ENCODE results near the gene SHD. TPM values are rescaled to one million over a fixed set of nuclear protein-coding genes. Genes with fewer than 3 reads are reported as not detected.
"Not testable (repeated sequence)": the region's sequence is repeated elsewhere in the genome, so short reads cannot be mapped to it uniquely, and the experiment has no call there.

The SHD gene
- polyA plus RNA-seq, 1 experiment = not detected

- Histone ChIP-seq H3K36me3 (ENCODE audit: control insufficient read depth, insufficient read depth, low read length) (no peaks in the 10 kb centered on the region), H3K4me3 (ENCODE audit: low read depth, low read length) (no peak overlapping the region), H3K27me3 (ENCODE audit: control insufficient read depth, insufficient read depth, low read length) (no peaks in the 10 kb centered on the region)
- DNase-seq (ENCODE audit: low read depth) = no peak
- ChIA-PET CTCF (interaction anchor here (0.7 to 1.9 kb wide), 6 partner anchors 13 to 291 kb away, joined by 3 to 9 read pairs (median 6); partner anchors contain the start of gene YJU2), POLR2A (no interaction called here)
- TF ChIP-seq CTCF (IDR thresholded peaks at IDR 0.05; ENCODE audit: insufficient read depth, low read depth, low read length) = no peak
Measured at GRCh38 chr19:4234142-4234861, 44.8 kb upstream of the SHD start.

- DNase-seq (ENCODE audit: low read depth) = no peak
- ChIA-PET CTCF (interaction anchor here (1.8 to 1.9 kb wide), 2 partner anchors 12 to 118 kb away, joined by 5 to 8 read pairs; partner anchors contain the start of gene YJU2), POLR2A (no interaction called here)
- TF ChIP-seq CTCF (IDR thresholded peaks at IDR 0.05; ENCODE audit: insufficient read depth, low read depth, low read length) = no peak
- H3K36me3 ChIP-seq (ENCODE audit: control insufficient read depth, insufficient read depth, low read length) = no peaks in the 10 kb centered on the region
- H3K27me3 ChIP-seq (ENCODE audit: control insufficient read depth, insufficient read depth, low read length) = no peaks in the 10 kb centered on the region
- no peak overlapping the region for H3K4me3 ChIP-seq (ENCODE audit: low read depth, low read length)
Measured at GRCh38 chr19:4234862-4235201, 44.2 kb upstream of the SHD start.

GRCh38 chr19:4237510-4237909 is 41.6 kb upstream of the SHD start:
- H3K36me3 ChIP-seq (ENCODE audit: control insufficient read depth, insufficient read depth, low read length); H3K27me3 ChIP-seq (ENCODE audit: control insufficient read depth, insufficient read depth, low read length); H3K4me3 ChIP-seq (ENCODE audit: low read depth, low read length); POLR2A ChIA-PET; DNase-seq (ENCODE audit: low read depth): not testable (repeated sequence)
- CTCF ChIA-PET = interaction anchor here (0.7 kb wide), 1 partner anchor 57 kb away, joined by 3 read pairs; no protein-coding TSS in a partner anchor

GRCh38 chr19:4238831-4239230 is 40.2 kb upstream of the SHD start:
- Histone ChIP-seq H3K27me3 (ENCODE audit: control insufficient read depth, insufficient read depth, low read length) (no peaks in the 10 kb centered on the region), H3K4me3 (ENCODE audit: low read depth, low read length) (no peak overlapping the region), H3K36me3 (ENCODE audit: control insufficient read depth, insufficient read depth, low read length) (no peaks in the 10 kb centered on the region)
- no peak for DNase-seq (ENCODE audit: low read depth)
- ChIA-PET CTCF (interaction anchor here (0.6 kb wide), 1 partner anchor 1544 kb away, joined by 3 read pairs; no protein-coding TSS in a partner anchor), POLR2A (no interaction called here)
- TF ChIP-seq CTCF (IDR thresholded peaks at IDR 0.05; ENCODE audit: insufficient read depth, low read depth, low read length) = no peak

- CTCF ChIA-PET = interaction anchor here (0.7 kb wide), 1 partner anchor 9 kb away, joined by 3 read pairs; no protein-coding TSS in a partner anchor
- DNase-seq (ENCODE audit: low read depth) = no peak
- no peak for TF ChIP-seq CTCF (IDR thresholded peaks at IDR 0.05; ENCODE audit: insufficient read depth, low read depth, low read length)
- POLR2A ChIA-PET = no interaction called here
- Histone ChIP-seq H3K27me3 (ENCODE audit: control insufficient read depth, insufficient read depth, low read length) (no peaks in the 10 kb centered on the region), H3K4me3 (ENCODE audit: low read depth, low read length) (no peak overlapping the region), H3K36me3 (ENCODE audit: control insufficient read depth, insufficient read depth, low read length) (no peaks in the 10 kb centered on the region)
Measured at GRCh38 chr19:4241824-4242430, 37.1 kb upstream of the SHD start.

- DNase-seq (ENCODE audit: low read depth); CTCF ChIA-PET; H3K4me3 ChIP-seq (ENCODE audit: low read depth, low read length); H3K27me3 ChIP-seq (ENCODE audit: control insufficient read depth, insufficient read depth, low read length); POLR2A ChIA-PET; H3K36me3 ChIP-seq (ENCODE audit: control insufficient read depth, insufficient read depth, low read length): not testable (repeated sequence)
Measured at GRCh38 chr19:4245938-4246337, 33.1 kb upstream of the SHD start.
